ENCODE measurements around the gene PCDHA4. TPM values are rescaled to one million over a fixed set of nuclear protein-coding genes. Genes with fewer than 3 reads are reported as not detected.
"Not testable (repeated sequence)": the region's sequence is repeated elsewhere in the genome, so short reads cannot be mapped to it uniquely, and the experiment has no call there.

The PCDHA4 gene
- total and polyA plus RNA-seq, 2 donors (not counting 1 experiment from before 2014, with no cell fraction given): not detected

DNA sequence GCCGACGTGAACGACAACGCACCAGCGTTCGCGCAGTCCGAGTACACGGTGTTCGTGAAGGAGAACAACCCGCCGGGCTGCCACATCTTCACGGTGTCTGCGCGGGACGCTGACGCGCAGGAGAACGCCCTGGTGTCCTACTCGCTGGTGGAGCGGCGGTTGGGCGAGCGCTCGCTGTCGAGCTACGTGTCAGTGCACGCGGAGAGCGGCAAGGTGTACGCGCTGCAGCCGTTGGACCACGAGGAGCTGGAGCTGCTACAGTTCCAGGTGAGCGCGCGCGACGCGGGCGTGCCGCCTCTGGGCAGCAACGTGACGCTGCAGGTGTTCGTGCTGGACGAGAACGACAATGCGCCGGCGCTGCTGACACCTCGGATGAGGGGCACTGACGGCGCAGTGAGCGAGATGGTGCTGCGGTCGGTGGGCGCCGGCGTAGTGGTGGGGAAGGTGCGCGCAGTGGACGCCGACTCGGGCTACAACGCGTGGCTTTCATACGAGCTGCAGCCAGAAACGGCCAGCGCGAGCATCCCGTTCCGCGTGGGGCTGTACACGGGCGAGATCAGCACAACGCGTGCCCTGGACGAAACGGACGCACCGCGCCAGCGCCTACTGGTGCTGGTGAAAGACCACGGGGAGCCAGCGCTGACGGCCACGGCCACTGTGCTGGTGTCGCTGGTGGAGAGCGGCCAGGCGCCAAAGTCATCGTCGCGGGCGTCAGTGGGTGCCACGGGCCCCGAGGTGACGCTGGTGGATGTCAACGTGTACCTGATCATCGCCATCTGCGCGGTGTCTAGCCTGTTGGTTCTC lies 43.2 kb downstream of the PCDHA4 start:
- H3K4me1 Mint-ChIP-seq: not testable (repeated sequence)

DNA sequence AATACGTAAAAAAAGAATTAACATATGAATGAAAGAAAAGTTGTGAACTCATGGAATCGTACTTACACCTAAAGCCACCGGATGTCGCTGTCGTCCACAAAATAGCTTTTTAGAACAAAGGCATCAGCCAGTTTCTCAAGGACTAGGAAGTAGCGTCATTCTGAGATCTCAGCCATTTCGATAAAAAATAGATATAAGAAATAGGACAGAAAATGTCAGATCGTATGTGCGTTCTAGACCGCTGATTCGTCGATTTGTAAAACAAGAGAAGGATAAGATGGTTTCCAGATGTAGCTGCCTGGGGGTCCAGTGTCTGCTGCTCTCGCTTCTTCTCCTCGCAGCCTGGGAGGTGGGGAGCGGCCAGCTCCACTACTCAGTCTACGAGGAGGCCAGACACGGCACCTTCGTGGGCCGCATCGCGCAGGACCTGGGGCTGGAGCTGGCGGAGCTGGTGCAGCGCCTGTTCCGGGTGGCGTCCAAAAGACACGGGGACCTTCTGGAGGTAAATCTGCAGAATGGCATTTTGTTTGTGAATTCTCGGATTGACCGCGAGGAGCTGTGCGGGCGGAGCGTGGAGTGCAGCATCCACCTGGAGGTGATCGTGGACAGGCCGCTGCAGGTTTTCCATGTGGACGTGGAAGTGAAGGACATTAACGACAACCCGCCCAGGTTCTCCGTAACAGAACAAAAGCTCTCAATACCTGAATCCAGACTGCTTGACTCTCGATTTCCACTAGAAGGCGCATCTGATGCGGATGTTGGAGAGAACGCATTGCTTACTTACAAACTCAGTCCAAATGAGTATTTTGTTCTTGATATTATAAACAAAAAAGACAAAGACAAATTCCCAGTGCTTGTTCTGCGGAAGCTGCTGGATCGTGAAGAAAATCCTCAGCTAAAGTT lies 49.2 kb downstream of the PCDHA4 start, which contains the start of gene PCDHA10:
Gene PCDHA10 (plus strand): TSS at position 126 of the 903 bp plus-strand sequence. CDS start 152 bp downstream, at position 278.
- POLR2A ChIA-PET: no interaction called here
- no peak within 1 kb of the TSS for H3K27ac Mint-ChIP-seq
- H3K4me2 ChIP-seq (replicated peaks; ENCODE audit: low read depth, low read length, poor library complexity, severe bottlenecking): no peak within 1 kb of the TSS
- no peaks in the 10 kb centered on the region for H3K4me1 ChIP-seq (ENCODE audit: control insufficient read depth in 2 of 2, insufficient read depth in 2 of 2, low read length in 2 of 2)
- no peaks in the 10 kb centered on the region for H3K9me3 Mint-ChIP-seq (ENCODE audit: insufficient read depth)
- no peak within 1 kb of the TSS for H2AFZ ChIP-seq (ENCODE audit: insufficient read depth, low read depth, low read length, poor library complexity, severe bottlenecking)
- ATAC-seq (ENCODE audit: low read depth) (no peak), DNase-seq (no peak)
- no peak within 1 kb of the TSS for H3K4me3 Mint-ChIP-seq
- no peaks in the 10 kb centered on the region for H3K79me2 ChIP-seq (ENCODE audit: control insufficient read depth, insufficient read depth, low read length)
- H3K27me3 ChIP-seq (replicated peaks in 1 of 4; ENCODE audit: control extremely low read depth in 1 of 4, control insufficient read depth in 3 of 4, insufficient read depth in 4 of 4, low read length in 3 of 4): peaks cover 0 to 12% (median 5%) of the 10 kb centered on the region in 4 experiments
- H3K36me3 ChIP-seq (replicated peaks in 1 of 2; ENCODE audit: control extremely low read depth in 1 of 2, control insufficient read depth in 1 of 2, extremely low read depth in 1 of 2, insufficient read depth in 2 of 2, low read length in 1 of 2): no peaks in the 10 kb centered on the region
- intact Hi-C loops (cut with micrococcal nuclease): no loop called here
- no peak within 1 kb of the TSS for H3K4me3 ChIP-seq (ENCODE audit: control extremely low read depth in 1 of 5, extremely low read depth in 1 of 5, insufficient read depth in 1 of 5, low read depth in 2 of 5, low read length in 4 of 5)
- WGBS (ENCODE audit: insufficient coverage): 45% methylated on average over 25 of the region's 44 CpGs
- CTCF ChIA-PET: no interaction called here
- H3K9ac ChIP-seq (ENCODE audit: low read length): no peak within 1 kb of the TSS
- no peak within 1 kb of the TSS for H3K27ac ChIP-seq (ENCODE audit: low read length in 2 of 2)
- peaks cover 1 to 25% (median 9%) of the 10 kb centered on the region in 3 donors for H3K9me3 ChIP-seq (ENCODE audit: control extremely low read depth in 1 of 3, control insufficient read depth in 2 of 3, insufficient read depth in 1 of 3, low read length in 2 of 3)
- TF ChIP-seq EZH2 (IDR thresholded peaks at IDR 0.05; ENCODE audit: borderline replicate concordance, insufficient read depth, low read depth, low read length, poor library complexity, severe bottlenecking): no peak
- TF ChIP-seq, protein P1, sequence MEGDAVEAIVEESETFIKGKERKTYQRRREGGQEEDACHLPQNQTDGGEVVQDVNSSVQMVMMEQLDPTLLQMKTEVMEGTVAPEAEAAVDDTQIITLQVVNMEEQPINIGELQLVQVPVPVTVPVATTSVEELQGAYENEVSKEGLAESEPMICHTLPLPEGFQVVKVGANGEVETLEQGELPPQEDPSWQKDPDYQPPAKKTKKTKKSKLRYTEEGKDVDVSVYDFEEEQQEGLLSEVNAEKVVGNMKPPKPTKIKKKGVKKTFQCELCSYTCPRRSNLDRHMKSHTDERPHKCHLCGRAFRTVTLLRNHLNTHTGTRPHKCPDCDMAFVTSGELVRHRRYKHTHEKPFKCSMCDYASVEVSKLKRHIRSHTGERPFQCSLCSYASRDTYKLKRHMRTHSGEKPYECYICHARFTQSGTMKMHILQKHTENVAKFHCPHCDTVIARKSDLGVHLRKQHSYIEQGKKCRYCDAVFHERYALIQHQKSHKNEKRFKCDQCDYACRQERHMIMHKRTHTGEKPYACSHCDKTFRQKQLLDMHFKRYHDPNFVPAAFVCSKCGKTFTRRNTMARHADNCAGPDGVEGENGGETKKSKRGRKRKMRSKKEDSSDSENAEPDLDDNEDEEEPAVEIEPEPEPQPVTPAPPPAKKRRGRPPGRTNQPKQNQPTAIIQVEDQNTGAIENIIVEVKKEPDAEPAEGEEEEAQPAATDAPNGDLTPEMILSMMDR (IDR thresholded peaks at IDR 0.05): no peak
- no peaks in the 10 kb centered on the region for H3K4me1 Mint-ChIP-seq
- no peaks in the 10 kb centered on the region for H4K20me1 ChIP-seq (ENCODE audit: control insufficient read depth, insufficient read depth, low read length, poor library complexity, severe bottlenecking)
- H3K27me3 Mint-ChIP-seq: peaks cover 2% of the 10 kb centered on the region

More for the DNA sequence above, 43.2 kb downstream of the PCDHA4 start:
- H3K27ac Mint-ChIP-seq; H3K4me2 ChIP-seq (replicated peaks; ENCODE audit: low read depth, low read length, poor library complexity, severe bottlenecking); H3K4me1 ChIP-seq (ENCODE audit: control insufficient read depth in 2 of 2, insufficient read depth in 2 of 2, low read length in 2 of 2); ATAC-seq (ENCODE audit: low read depth); POLR2A ChIA-PET; DNase-seq; CTCF ChIA-PET; H2AFZ ChIP-seq (ENCODE audit: insufficient read depth, low read depth, low read length, poor library complexity, severe bottlenecking); H3K79me2 ChIP-seq (ENCODE audit: control insufficient read depth, insufficient read depth, low read length); H4K20me1 ChIP-seq (ENCODE audit: control insufficient read depth, insufficient read depth, low read length, poor library complexity, severe bottlenecking); H3K4me3 Mint-ChIP-seq; H3K36me3 ChIP-seq (replicated peaks in 1 of 2; ENCODE audit: control extremely low read depth in 1 of 2, control insufficient read depth in 1 of 2, extremely low read depth in 1 of 2, insufficient read depth in 2 of 2, low read length in 1 of 2); H3K4me3 ChIP-seq (ENCODE audit: control extremely low read depth in 1 of 5, extremely low read depth in 1 of 5, insufficient read depth in 1 of 5, low read depth in 2 of 5, low read length in 4 of 5); H3K9me3 Mint-ChIP-seq (ENCODE audit: insufficient read depth); intact Hi-C loops (cut with micrococcal nuclease); H3K9ac ChIP-seq (ENCODE audit: low read length); H3K27ac ChIP-seq (ENCODE audit: low read length in 2 of 2); H3K27me3 Mint-ChIP-seq: not testable (repeated sequence)
- Histone ChIP-seq H3K9me3 (ENCODE audit: control extremely low read depth in 1 of 3, control insufficient read depth in 2 of 3, insufficient read depth in 1 of 3, low read length in 2 of 3) (peaks cover 2 to 23% (median 10%) of the 10 kb centered on the region in 3 donors), H3K27me3 (replicated peaks in 1 of 4; ENCODE audit: control extremely low read depth in 1 of 4, control insufficient read depth in 3 of 4, insufficient read depth in 4 of 4, low read length in 3 of 4) (peaks cover 0 to 12% (median 3%) of the 10 kb centered on the region in 4 experiments)
- WGBS (ENCODE audit: insufficient coverage): 57% methylated on average over 101 of the region's 101 CpGs

Measured in B cell (primary cell).